ENCODE data around the gene ASPHD1. TPM values are rescaled to one million over a fixed set of nuclear protein-coding genes. Genes with fewer than 3 reads are reported as not detected.

ASPHD1 gene
- polyA plus RNA-seq, 1 of the 3 experiments (the other 2 are of a cell fraction): 35.1 TPM

DNA sequence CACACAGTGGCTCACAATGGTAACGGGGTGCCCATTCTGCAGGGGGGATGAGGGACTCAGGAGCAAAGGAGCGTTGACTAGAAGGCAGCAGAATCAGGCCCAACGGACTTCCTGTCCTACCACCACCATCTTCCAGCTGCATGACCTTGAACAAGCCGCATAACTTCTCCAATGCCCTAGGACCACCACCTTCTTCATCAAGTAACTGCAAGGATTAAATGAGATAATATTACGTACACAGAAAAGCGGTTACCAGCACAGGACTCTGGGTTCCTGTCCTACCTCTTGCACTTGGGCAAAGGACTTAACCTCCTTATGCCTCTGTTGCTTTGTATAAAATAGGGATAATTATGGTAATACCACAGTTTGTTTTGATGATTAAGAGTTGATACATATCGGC is 4.7 kb downstream of the ASPHD1 start:
- H3F3A ChIP-seq (replicated peaks; ENCODE audit: insufficient read depth): peaks cover 22% of the 10 kb centered on the region
- no peaks in the 10 kb centered on the region for H4K20me1 ChIP-seq (ENCODE audit: insufficient read depth)
- no peak overlapping the region for H3K4me3 ChIP-seq (ENCODE audit: low read depth in 2 of 2, low read length in 1 of 2)
- no peak overlapping the region for H2AFZ ChIP-seq (ENCODE audit: low read depth)
- POLR2A ChIA-PET: no interaction called here
- WGBS (ENCODE audit: low lambda C conversion rate): 92% methylated on average over 6 of the region's 7 CpGs
- H3K36me3 ChIP-seq (replicated peaks in 1 of 2; ENCODE audit: control insufficient read depth in 1 of 2, insufficient read depth in 2 of 2, low read length in 1 of 2): peaks cover 4 to 6% of the 10 kb centered on the region in 2 experiments
- no peaks in the 10 kb centered on the region for H3K27me3 ChIP-seq (ENCODE audit: insufficient read depth)
- no peaks in the 10 kb centered on the region for H3K9me3 ChIP-seq
- H3K27ac ChIP-seq (ENCODE audit: low read depth in 2 of 2, low read length in 1 of 2): no peak overlapping the region
- no peak overlapping the region for H3K4me2 ChIP-seq
- H3K9ac ChIP-seq: no peak overlapping the region
- no peaks in the 10 kb centered on the region for H3K9me2 ChIP-seq
- H3K79me2 ChIP-seq (ENCODE audit: insufficient read depth): peaks cover 41% of the 10 kb centered on the region
- no peak for DNase-seq
- CTCF ChIA-PET: interaction anchor here (0.6 kb wide), 1 partner anchor 88 kb away, joined by 3 read pairs; no protein-coding TSS in a partner anchor
- TF ChIP-seq, protein P1, sequence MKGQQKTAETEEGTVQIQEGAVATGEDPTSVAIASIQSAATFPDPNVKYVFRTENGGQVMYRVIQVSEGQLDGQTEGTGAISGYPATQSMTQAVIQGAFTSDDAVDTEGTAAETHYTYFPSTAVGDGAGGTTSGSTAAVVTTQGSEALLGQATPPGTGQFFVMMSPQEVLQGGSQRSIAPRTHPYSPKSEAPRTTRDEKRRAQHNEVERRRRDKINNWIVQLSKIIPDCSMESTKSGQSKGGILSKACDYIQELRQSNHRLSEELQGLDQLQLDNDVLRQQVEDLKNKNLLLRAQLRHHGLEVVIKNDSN (IDR thresholded peaks at IDR 0.05; ENCODE audit: borderline replicate concordance, low read depth): no peak
- TF ChIP-seq TEAD4 (IDR thresholded peaks at IDR 0.05; ENCODE audit: borderline replicate concordance, insufficient read depth): no peak
- H3K4me1 ChIP-seq (ENCODE audit: control insufficient read depth in 1 of 2, insufficient read depth in 2 of 2, low read depth in 1 of 2, low read length in 1 of 2): peaks cover 0 to 4% of the 10 kb centered on the region in 2 experiments; a peak in 1 of 4 replicates

DNA sequence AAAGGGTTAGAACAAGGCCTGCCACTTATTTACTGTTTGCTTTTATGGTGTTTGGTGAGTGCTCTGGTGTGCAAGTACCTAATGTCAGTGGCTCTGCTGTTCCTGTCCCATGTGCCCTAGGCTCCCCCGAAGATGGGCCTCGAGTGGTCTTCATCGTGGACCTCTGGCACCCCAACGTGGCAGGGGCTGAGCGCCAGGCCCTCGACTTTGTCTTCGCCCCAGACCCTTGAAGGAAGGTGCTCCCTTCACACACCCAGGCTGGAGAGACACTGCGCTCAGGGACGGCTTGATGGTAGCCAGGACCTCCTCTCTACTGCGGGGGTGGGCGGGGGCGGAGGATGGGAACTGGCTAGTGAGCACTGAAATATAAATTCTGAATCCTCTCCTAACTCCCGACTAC is 5.4 kb downstream of the ASPHD1 start:
- Histone ChIP-seq H3K4me1 (ENCODE audit: control insufficient read depth in 1 of 2, insufficient read depth in 2 of 2, low read depth in 1 of 2, low read length in 1 of 2) (peaks cover 0 to 4% of the 10 kb centered on the region in 2 experiments; a peak in 1 of 4 replicates), H4K20me1 (ENCODE audit: insufficient read depth) (no peaks in the 10 kb centered on the region), H3K4me3 (ENCODE audit: low read depth in 2 of 2, low read length in 1 of 2) (no peak overlapping the region), H3K27ac (ENCODE audit: low read depth in 2 of 2, low read length in 1 of 2) (no peak overlapping the region), H3K36me3 (replicated peaks in 1 of 2; ENCODE audit: control insufficient read depth in 1 of 2, insufficient read depth in 2 of 2, low read length in 1 of 2) (peaks cover 4 to 6% of the 10 kb centered on the region in 2 experiments), H3F3A (replicated peaks; ENCODE audit: insufficient read depth) (peaks cover 19% of the 10 kb centered on the region), H2AFZ (ENCODE audit: low read depth) (no peak overlapping the region), H3K9ac (no peak overlapping the region), H3K4me2 (no peak overlapping the region), H3K79me2 (ENCODE audit: insufficient read depth) (peaks cover 41% of the 10 kb centered on the region), H3K27me3 (ENCODE audit: insufficient read depth) (no peaks in the 10 kb centered on the region), H3K9me2 (no peaks in the 10 kb centered on the region), H3K9me3 (no peaks in the 10 kb centered on the region)
- ChIA-PET POLR2A (no interaction called here), CTCF (no interaction called here)
- DNase-seq: no peak
- 91% methylated on average over 12 of the region's 13 CpGs for WGBS (ENCODE audit: low lambda C conversion rate)
- TF ChIP-seq, protein P2, sequence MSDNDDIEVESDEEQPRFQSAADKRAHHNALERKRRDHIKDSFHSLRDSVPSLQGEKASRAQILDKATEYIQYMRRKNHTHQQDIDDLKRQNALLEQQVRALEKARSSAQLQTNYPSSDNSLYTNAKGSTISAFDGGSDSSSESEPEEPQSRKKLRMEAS (IDR thresholded peaks at IDR 0.05; ENCODE audit: low read depth): no peak
- TF ChIP-seq TEAD4 (IDR thresholded peaks at IDR 0.05; ENCODE audit: borderline replicate concordance, insufficient read depth) (no peak), MEF2A (IDR thresholded peaks at IDR 0.05; ENCODE audit: borderline replicate concordance, low read depth) (no peak), TAF1 (IDR thresholded peaks at IDR 0.05; ENCODE audit: borderline replicate concordance, low read depth, low read length) (no peak), TCF12 (IDR thresholded peaks at IDR 0.05) (no peak), CHD2 (IDR thresholded peaks at IDR 0.05; ENCODE audit: low read length, partially characterized antibody) (no peak), SIN3A (IDR thresholded peaks at IDR 0.05; ENCODE audit: borderline replicate concordance, low read depth, low read length) (no peak), GATA2 (CRISPR knock-in tag; IDR thresholded peaks at IDR 0.05) (no peak), GABPA (IDR thresholded peaks at IDR 0.05; ENCODE audit: low read depth) (no peak), FOSL2 (IDR thresholded peaks at IDR 0.05; ENCODE audit: borderline replicate concordance, low read depth) (no peak), RAD21 (IDR thresholded peaks at IDR 0.05; ENCODE audit: low read length) (no peak), NRF1 (IDR thresholded peaks at IDR 0.05; ENCODE audit: low read depth, low read length) (no peak), EZH2phosphoT487 (IDR thresholded peaks at IDR 0.05; ENCODE audit: borderline replicate concordance, low read depth) (no peak)
- TF ChIP-seq, protein P3, sequence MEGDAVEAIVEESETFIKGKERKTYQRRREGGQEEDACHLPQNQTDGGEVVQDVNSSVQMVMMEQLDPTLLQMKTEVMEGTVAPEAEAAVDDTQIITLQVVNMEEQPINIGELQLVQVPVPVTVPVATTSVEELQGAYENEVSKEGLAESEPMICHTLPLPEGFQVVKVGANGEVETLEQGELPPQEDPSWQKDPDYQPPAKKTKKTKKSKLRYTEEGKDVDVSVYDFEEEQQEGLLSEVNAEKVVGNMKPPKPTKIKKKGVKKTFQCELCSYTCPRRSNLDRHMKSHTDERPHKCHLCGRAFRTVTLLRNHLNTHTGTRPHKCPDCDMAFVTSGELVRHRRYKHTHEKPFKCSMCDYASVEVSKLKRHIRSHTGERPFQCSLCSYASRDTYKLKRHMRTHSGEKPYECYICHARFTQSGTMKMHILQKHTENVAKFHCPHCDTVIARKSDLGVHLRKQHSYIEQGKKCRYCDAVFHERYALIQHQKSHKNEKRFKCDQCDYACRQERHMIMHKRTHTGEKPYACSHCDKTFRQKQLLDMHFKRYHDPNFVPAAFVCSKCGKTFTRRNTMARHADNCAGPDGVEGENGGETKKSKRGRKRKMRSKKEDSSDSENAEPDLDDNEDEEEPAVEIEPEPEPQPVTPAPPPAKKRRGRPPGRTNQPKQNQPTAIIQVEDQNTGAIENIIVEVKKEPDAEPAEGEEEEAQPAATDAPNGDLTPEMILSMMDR (IDR thresholded peaks at IDR 0.05): no peak
- TF ChIP-seq, protein P4, sequence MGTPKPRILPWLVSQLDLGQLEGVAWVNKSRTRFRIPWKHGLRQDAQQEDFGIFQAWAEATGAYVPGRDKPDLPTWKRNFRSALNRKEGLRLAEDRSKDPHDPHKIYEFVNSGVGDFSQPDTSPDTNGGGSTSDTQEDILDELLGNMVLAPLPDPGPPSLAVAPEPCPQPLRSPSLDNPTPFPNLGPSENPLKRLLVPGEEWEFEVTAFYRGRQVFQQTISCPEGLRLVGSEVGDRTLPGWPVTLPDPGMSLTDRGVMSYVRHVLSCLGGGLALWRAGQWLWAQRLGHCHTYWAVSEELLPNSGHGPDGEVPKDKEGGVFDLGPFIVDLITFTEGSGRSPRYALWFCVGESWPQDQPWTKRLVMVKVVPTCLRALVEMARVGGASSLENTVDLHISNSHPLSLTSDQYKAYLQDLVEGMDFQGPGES (IDR thresholded peaks at IDR 0.05; ENCODE audit: low read depth, low read length): no peak
- TF ChIP-seq, protein P5, sequence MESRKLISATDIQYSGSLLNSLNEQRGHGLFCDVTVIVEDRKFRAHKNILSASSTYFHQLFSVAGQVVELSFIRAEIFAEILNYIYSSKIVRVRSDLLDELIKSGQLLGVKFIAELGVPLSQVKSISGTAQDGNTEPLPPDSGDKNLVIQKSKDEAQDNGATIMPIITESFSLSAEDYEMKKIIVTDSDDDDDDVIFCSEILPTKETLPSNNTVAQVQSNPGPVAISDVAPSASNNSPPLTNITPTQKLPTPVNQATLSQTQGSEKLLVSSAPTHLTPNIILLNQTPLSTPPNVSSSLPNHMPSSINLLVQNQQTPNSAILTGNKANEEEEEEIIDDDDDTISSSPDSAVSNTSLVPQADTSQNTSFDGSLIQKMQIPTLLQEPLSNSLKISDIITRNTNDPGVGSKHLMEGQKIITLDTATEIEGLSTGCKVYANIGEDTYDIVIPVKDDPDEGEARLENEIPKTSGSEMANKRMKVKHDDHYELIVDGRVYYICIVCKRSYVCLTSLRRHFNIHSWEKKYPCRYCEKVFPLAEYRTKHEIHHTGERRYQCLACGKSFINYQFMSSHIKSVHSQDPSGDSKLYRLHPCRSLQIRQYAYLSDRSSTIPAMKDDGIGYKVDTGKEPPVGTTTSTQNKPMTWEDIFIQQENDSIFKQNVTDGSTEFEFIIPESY (IDR thresholded peaks at IDR 0.05; ENCODE audit: borderline replicate concordance, low read depth): no peak
- TF ChIP-seq, protein P6, sequence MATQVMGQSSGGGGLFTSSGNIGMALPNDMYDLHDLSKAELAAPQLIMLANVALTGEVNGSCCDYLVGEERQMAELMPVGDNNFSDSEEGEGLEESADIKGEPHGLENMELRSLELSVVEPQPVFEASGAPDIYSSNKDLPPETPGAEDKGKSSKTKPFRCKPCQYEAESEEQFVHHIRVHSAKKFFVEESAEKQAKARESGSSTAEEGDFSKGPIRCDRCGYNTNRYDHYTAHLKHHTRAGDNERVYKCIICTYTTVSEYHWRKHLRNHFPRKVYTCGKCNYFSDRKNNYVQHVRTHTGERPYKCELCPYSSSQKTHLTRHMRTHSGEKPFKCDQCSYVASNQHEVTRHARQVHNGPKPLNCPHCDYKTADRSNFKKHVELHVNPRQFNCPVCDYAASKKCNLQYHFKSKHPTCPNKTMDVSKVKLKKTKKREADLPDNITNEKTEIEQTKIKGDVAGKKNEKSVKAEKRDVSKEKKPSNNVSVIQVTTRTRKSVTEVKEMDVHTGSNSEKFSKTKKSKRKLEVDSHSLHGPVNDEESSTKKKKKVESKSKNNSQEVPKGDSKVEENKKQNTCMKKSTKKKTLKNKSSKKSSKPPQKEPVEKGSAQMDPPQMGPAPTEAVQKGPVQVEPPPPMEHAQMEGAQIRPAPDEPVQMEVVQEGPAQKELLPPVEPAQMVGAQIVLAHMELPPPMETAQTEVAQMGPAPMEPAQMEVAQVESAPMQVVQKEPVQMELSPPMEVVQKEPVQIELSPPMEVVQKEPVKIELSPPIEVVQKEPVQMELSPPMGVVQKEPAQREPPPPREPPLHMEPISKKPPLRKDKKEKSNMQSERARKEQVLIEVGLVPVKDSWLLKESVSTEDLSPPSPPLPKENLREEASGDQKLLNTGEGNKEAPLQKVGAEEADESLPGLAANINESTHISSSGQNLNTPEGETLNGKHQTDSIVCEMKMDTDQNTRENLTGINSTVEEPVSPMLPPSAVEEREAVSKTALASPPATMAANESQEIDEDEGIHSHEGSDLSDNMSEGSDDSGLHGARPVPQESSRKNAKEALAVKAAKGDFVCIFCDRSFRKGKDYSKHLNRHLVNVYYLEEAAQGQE (IDR thresholded peaks at IDR 0.05; ENCODE audit: low read depth, low read length): no peak

Data from SK-N-SH (cell line).